Panc1 (cell line): ENCODE data around the gene LRRC23.

ENCODE experiments used
- CTCF ChIP-seq: fragments of 450-650 bp; IDR thresholded peaks from 2 replicates; pipeline ENCODE4 v1.5.1; 2017; ENCODE audit warnings: mild to moderate bottlenecking
- POLR2AphosphoS5 ChIP-seq: IDR thresholded peaks from 2 replicates; pipeline ENCODE4 v1.6.1; 2012; ENCODE audit warnings: mild to moderate bottlenecking, low read depth, low read length, moderate library complexity
- TCF7L2 ChIP-seq: IDR thresholded peaks from 2 replicates; pipeline ENCODE4 v1.6.1; 2011; ENCODE audit warnings: mild to moderate bottlenecking, low read depth, low read length, inconsistent platforms

GRCh38 chr12:6948873-6949594, 44.4 kb downstream of the LRRC23 start:
- no peak for TF ChIP-seq CTCF
- TF ChIP-seq POLR2AphosphoS5, result no peak
- no peak for TF ChIP-seq TCF7L2
